Astrocyte (in vitro differentiated cells and primary cell): ENCODE measurements around the gene CDK11A.
"Not testable (repeated sequence)": the region's sequence is repeated elsewhere in the genome, so short reads cannot be mapped to it uniquely, and the experiment has no call there.

ENCODE experiments used
- CTCF ChIP-seq: IDR thresholded peaks from 2 replicates; pipeline ENCODE4 v1.5.1; 2011; ENCODE audit warnings: low read depth, mild to moderate bottlenecking, inconsistent platforms, low read length, moderate library complexity; ENCODE audit not compliant: insufficient read depth
- EZH2 ChIP-seq: IDR thresholded peaks from 2 replicates; pipeline ENCODE4 v1.6.1; 2012; ENCODE audit warnings: mild to moderate bottlenecking, low read length, inconsistent platforms; ENCODE audit not compliant: insufficient read depth

GRCh38 chr1:1741013-1741412 is 16.9 kb upstream of the CDK11A start:
- TF ChIP-seq CTCF, EZH2: not testable (repeated sequence)
